ENCODE data around the gene CCDC184. TPM values are rescaled to one million over a fixed set of nuclear protein-coding genes. Genes with fewer than 3 reads are reported as not detected.

Gene CCDC184
- total RNA-seq, 2 donors from 2014 or later = 0.15 to 0.50 TPM

DNA sequence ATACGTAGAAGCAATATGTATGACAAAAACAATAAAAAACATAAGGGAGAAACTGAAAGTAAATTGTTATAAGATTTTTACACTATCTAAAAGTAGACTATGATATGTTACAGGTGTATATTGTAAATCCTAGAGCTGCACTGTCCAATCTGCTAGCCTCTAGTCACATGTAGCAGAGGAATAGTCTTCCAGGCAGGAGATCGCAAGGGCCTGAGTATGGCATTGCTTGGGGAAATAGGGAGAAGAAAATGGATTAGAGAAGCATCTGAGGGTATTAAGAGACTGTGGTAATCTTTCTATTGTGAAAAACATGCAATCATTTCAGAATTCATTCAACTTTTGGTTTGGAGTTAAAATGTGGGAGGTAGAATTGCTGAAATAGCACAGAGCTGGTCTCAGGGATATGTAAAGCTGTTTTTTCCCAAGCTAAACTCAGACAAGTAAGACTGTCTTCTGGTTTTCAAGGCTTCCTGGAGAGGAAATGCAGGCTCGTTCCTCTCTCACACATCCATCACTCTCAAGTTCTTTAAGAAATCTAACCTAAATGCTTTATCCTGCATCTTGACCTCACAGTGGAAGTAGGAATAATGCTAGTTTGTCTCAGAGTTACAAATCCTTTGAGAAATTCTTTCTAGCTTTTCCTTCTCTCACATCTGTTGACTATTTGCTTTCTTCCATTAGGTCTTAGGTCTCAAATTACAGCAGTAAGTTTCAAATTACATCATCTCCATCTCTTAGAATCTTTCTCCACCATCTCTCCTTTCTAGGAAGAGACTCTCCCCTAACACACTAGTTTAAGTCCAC lies 7.6 kb upstream of the CCDC184 start:
- intact Hi-C loops (cut with DNase I, micrococcal nuclease) = no loop called here
- no peak for ATAC-seq
- no peak for DNase-seq

DNA sequence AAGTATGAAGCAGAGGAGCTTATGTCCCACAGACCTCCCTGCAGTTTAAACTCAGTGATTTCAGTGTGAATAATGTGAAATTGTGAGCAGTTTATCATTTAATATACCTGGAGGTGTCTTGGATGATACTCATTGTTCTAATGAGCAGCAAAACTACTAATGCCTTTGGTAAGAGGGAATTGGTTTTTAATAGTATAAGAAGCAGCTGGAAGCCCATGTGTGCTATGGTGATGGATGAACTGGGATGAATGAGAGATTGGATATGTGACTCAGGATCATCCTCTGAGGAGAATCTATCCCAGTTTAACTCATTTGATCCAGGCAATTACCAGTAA lies 7.1 kb upstream of the CCDC184 start:
- intact Hi-C loops (cut with DNase I, micrococcal nuclease) = no loop called here
- no peak for ATAC-seq
- no peak for DNase-seq

DNA sequence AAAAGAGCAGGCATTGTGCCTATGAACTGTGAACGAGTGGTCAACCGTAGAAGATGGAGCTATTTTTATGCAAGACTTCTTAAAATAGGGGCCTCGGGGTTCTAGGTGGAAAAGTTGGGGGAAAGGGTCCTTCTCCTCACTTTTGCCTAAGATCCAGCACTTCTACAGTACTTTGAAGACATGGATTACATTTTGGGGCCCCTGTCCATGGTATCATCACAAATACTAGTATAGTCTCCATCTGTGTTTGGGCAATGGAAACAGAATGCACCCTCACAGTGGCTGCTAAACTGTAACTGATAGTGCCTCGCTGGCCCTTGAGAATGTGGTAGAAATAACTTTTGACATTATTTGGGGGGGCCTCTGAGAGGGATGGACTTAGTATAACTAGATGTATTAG lies 5.5 kb upstream of the CCDC184 start:
- no peak for ATAC-seq
- intact Hi-C loops (cut with DNase I, micrococcal nuclease) = no loop called here
- DNase-seq = no peak

- no peak for DNase-seq
- intact Hi-C loops (cut with DNase I, micrococcal nuclease) = no loop called here
- no peak for ATAC-seq
Observed at GRCh38 chr12:48179466-48179865, 4.0 kb upstream of the CCDC184 start.

DNA sequence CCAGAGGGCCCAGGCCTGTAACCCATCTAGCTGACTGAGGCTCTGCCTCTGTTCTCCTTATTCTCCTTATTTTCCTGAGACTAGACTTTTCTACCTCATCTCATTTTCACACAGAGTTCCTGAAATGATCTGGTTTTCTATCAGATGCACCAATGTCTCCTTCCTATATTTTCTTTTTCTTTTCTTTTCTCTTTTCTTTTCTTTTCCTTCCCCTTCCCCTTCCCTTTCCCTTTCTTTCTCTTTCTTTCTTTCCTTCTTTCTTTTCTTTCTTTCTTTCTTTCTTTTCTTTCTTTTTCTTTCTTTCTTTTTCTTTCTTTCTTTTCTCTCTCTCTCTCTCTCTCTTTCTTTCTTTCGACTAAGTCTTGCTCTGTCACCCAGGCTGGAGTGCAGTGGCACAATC lies 3.0 kb upstream of the CCDC184 start:
- no peak for DNase-seq
- intact Hi-C loops (cut with DNase I, micrococcal nuclease) = no loop called here
- no peak for ATAC-seq

DNA sequence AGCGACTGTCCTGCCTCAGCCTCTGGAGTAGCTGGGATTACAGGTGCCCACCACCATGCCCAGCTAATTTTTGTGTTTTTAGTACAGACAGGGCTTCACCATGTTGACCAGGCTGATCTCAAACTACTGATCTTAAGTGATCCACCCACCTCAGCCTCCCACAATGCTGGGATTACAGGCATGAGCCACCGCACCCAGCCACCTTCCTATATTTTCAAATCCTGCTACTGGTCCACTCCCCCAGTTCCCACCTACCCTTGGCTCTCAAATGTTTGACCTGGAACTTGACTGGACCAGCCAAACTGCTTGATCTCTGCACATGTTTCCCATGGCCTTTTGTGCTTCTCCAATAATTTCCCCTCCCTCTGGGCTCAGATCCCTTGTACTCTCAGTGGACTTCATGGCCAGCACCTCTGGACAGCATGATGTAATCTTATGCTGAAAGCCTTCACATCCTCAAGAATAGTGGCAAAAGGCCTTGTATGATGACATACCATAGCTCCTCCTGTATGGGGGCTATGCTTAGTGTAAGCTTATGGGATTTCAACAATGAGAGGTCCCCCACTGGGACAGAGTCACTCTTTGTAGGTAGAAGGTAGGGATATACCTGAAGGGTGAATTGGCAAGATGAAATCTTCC lies 2.5 kb upstream of the CCDC184 start:
- ATAC-seq = no peak
- DNase-seq = no peak
- intact Hi-C loops (cut with DNase I, micrococcal nuclease) = no loop called here

GRCh38 chr12:48182631-48183030 lies 813 bp upstream of the CCDC184 start:
- no peak for DNase-seq
- no peak for ATAC-seq
- intact Hi-C loops (cut with DNase I, micrococcal nuclease) = no loop called here

DNA sequence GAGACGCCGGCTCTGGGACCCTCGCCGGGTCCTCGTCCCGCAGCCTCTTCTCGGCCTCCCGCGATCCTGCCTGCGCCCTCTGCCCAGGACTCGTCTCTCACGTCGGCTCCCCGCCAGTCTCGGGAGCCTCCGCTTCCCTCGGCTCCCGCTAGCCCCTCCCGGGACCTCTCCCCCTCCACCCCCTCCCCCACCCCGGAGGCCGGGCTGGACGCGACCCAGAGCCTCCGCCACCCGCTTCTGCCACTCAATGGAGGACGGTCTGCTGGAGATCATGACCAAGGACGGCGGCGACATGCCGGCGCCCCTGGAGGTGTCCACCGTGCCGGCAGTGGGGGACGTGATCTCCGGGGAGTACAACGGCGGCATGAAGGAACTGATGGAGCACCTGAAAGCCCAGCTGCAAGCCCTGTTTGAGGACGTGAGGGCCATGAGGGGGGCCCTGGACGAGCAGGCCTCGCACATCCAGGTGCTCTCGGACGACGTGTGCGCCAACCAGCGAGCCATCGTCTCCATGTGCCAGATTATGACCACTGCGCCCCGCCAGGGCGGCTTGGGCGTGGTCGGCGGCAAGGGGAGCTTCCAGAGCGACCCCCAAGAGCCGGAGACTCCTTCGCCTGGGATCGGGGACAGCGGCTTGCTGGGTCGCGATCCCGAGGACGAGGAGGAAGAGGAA lies 568 bp downstream of the CCDC184 start:
- peak in 1 of 2 donors; percentile 16 for DNase-seq
- ATAC-seq = peak; percentile 23
- intact Hi-C loops (cut with DNase I, micrococcal nuclease) = no loop called here

GRCh38 chr12:48184549-48184922 lies 1.1 kb downstream of the CCDC184 start:
- intact Hi-C loops (cut with DNase I, micrococcal nuclease) = no loop called here
- DNase-seq = no peak
- ATAC-seq = no peak

GRCh38 chr12:48185181-48185919 lies 1.9 kb downstream of the CCDC184 start:
- DNase-seq (no peak), ATAC-seq (no peak)
- intact Hi-C loops (cut with DNase I, micrococcal nuclease) = no loop called here

DNA sequence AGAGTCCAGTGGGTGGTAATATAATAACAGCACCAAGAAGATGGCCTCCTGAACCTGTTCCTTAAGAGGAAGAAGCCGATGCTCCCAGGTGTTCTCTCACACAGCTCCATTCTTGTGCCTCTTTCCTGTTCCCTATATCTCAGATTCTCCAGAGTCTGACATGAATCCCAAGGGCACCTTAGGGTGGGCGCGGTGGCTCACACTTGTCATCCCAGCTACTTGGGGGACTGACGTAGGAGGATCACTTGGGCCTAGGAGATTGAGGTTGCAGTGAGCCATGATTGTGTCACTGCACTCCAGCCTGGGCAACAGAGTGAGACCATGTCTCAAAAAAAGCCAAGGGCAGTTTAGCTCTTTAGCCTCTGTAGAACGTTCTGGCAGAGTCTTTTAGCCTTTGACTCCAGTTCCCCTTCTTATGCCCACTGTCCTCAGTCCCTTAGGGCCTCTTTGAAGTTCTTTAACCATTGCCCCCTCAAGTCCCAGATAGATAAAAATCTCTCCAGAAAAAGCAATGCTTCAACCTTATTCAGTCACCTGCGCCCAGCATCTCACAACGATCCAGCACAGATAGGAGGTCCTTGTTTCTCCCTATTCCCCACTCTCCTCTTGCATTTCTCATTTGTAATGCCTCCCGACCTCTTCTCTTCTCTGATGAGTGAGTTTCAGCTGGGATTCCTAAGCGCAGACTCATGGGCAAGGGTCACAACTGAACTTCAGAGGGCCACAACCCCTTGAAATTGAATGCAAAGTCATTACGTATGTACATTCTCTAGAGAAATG lies 4.7 kb downstream of the CCDC184 start:
- intact Hi-C loops (cut with DNase I, micrococcal nuclease) = no loop called here
- DNase-seq = no peak
- no peak for ATAC-seq

DNA sequence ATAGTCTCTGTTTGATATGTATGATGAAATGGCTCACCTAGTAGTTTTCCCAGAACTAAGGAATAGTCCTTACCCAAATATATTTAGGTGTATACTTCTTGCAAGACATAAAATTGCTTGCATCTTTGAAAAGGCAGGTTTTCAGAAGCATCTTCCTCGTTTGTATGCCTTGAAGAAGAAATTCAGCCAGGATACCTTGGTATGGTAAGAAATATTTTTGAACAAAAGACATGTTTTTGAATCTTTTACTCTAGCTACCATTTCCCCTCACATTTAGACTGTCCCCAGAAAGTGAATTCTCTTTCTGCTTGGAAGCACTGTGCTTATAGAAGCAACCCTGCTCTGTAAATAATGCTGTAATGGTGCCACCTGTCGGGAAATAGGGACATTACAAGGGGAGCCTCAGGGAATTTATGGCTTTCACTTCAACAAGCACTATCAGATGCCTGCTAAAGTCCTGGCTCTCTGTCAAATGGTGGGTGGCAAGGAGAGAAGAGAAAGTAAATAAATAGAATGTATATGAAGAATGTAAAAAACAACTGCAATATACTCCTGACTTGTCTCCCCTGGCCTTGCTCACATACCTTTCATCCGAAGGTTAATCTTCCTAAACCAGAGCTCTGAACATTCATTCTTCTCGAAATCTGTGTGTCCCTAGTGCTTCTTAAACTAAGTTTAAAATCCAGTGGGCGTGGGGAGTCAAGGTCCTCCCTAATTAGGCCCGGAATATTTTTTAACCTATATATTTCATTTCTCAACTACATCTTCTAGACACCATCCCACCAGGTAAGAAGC lies 6.1 kb downstream of the CCDC184 start:
- intact Hi-C loops (cut with DNase I, micrococcal nuclease) = no loop called here
- peak in 1 of 2 donors; percentile 77 for DNase-seq
- ATAC-seq = peak; percentile 83

- ATAC-seq = no peak
- intact Hi-C loops (cut with DNase I, micrococcal nuclease) = no loop called here
Observed at GRCh38 chr12:48191096-48191495, 7.7 kb downstream of the CCDC184 start.

DNA sequence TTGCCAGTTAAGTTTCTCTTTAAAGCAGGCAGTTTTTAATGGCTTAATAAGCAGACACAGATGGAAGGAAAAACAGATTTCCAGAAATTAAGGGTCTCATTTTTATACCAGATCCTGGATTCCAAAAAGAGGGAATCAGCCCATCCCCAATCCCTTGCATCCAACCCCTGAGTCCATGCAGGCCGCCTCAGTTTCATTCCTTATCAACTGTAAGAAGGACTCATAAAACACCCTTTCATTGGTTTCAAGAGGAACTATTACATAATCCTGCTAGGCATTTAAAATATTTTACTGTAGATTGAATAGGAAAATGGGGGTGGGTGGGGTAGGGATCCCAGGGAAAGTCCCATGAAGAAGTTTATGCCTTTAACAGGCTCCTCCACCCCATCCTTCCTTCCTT lies 9.4 kb downstream of the CCDC184 start:
- DNase-seq = no peak
- no peak for ATAC-seq
- intact Hi-C loops (cut with DNase I, micrococcal nuclease) = no loop called here

More at GRCh38 chr12:48191096-48191495, 7.7 kb downstream of the CCDC184 start:
- DNase-seq = no peak

GRCh38 chr12:48193623-48194022 lies 10.2 kb downstream of the CCDC184 start:
- DNase-seq (no peak), ATAC-seq (no peak)
- intact Hi-C loops (cut with DNase I, micrococcal nuclease) = no loop called here

GRCh38 chr12:48194799-48195201 lies 11.4 kb downstream of the CCDC184 start:
- ATAC-seq (no peak), DNase-seq (no peak)

DNA sequence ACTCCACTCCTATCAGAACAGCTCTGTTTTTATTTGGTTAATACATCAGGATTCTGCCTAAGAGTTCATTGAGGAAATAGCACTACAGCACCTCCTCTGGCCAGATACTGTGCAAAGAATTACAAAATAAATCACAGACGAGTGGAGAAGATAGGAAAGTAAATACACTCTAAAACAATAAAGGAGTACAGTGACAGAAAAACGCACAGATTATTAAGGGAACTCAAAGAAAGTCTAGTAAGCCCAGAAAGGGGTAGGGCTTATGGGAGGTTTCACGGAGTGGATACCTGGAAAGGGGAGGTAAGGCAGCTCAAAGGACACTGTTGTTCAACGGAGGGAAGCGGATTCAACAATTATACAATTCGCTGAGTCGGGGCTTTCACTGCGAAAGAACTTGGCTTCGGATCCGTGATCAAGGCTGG lies 14.1 kb downstream of the CCDC184 start:
- DNase-seq = peak in 1 of 2 donors; percentile 27
- intact Hi-C loops (cut with DNase I, micrococcal nuclease) = no loop called here
- peak; percentile 51 for ATAC-seq

More at GRCh38 chr12:48194799-48195201, 11.4 kb downstream of the CCDC184 start:
- intact Hi-C loops (cut with DNase I, micrococcal nuclease) = no loop called here

Measured in left colon (tissue), 2 donors.